HUES64 (cell line): ENCODE data around the gene SNUPN.
"Not testable (repeated sequence)": the region's sequence is repeated elsewhere in the genome, so short reads cannot be mapped to it uniquely, and the experiment has no call there.

Source experiments
- H3K27ac ChIP-seq: 2 replicates; pipeline ENCODE4 v1.7.0; 2013; ENCODE audit warnings: low read depth, low read length, inconsistent platforms
- H3K27me3 ChIP-seq: 2 replicates; pipeline ENCODE4 v1.6.1; 2013; ENCODE audit warnings: mild to moderate bottlenecking, low read length; ENCODE audit not compliant: insufficient read depth
- H3K36me3 ChIP-seq: 2 replicates; pipeline ENCODE4 v1.6.1; 2013; ENCODE audit warnings: mild to moderate bottlenecking, low read length; ENCODE audit not compliant: insufficient read depth
- H3K4me1 ChIP-seq: 2 replicates; pipeline ENCODE4 v1.6.1; 2013; ENCODE audit warnings: mild to moderate bottlenecking, low read length, moderate library complexity; ENCODE audit not compliant: insufficient read depth
- H3K4me3 ChIP-seq: 2 replicates; pipeline ENCODE4 v1.5.1; 2013; ENCODE audit warnings: mild to moderate bottlenecking, low read length, moderate library complexity
- H3K9ac ChIP-seq: 2 replicates; pipeline ENCODE4 v1.6.1; 2013; ENCODE audit warnings: mild to moderate bottlenecking, low read depth, low read length
- H3K9me3 ChIP-seq: 2 replicates; pipeline ENCODE4 v1.6.1; 2013; ENCODE audit warnings: low read depth, low read length; ENCODE audit not compliant: insufficient read depth
- WGBS: fragments of 150-250, 120-280 bp; methylation state at CpG from one replicate; pipeline ENCODE4 v1.1.7; 2013; ENCODE audit warnings: missing lambda C conversion rate; 5-methylcytosine and 5-hydroxymethylcytosine counted together

The SNUPN gene

GRCh38 chr15:75641603-75642002 lies 16.1 kb upstream of the SNUPN start:
- 84% methylated on average over 5 of the region's 5 CpGs for WGBS
- no peak overlapping the region for H3K4me3 ChIP-seq
- H3K9ac ChIP-seq = no peak overlapping the region
- H3K27me3 ChIP-seq = peaks cover 9% of the 10 kb centered on the region
- no peak overlapping the region for H3K27ac ChIP-seq
- H3K9me3 ChIP-seq = no peaks in the 10 kb centered on the region
- peaks cover 9% of the 10 kb centered on the region; the same call in 1 of the 2 replicates for H3K4me1 ChIP-seq
- H3K36me3 ChIP-seq = no peaks in the 10 kb centered on the region; the same call in 1 of the 2 replicates

GRCh38 chr15:75641179-75641503 lies 15.6 kb upstream of the SNUPN start:
- 81% methylated on average over 2 of the region's 4 CpGs for WGBS
- H3K27me3 ChIP-seq = peaks cover 5% of the 10 kb centered on the region
- no peaks in the 10 kb centered on the region for H3K9me3 ChIP-seq
- peak overlapping the region; percentile 95 for H3K4me3 ChIP-seq
- peak overlapping the region; percentile 99 for H3K9ac ChIP-seq
- no peaks in the 10 kb centered on the region; the same call in 1 of the 2 replicates for H3K36me3 ChIP-seq
- H3K27ac ChIP-seq = no peak overlapping the region
- H3K4me1 ChIP-seq = peaks cover 9% of the 10 kb centered on the region; the same call in 1 of the 2 replicates

- H3K27ac ChIP-seq = peak overlapping the region; percentile 91
- H3K9ac ChIP-seq = peak overlapping the region; percentile 99
- no peaks in the 10 kb centered on the region for H3K9me3 ChIP-seq
- H3K27me3 ChIP-seq = no peaks in the 10 kb centered on the region
- no peaks in the 10 kb centered on the region; the same call in 1 of the 2 replicates for H3K36me3 ChIP-seq
- H3K4me3 ChIP-seq = peak overlapping the region; percentile 95
- WGBS = 11% methylated on average over 17 of the region's 17 CpGs
- peaks cover 9% of the 10 kb centered on the region; the same call in 1 of the 2 replicates for H3K4me1 ChIP-seq
These were observed 15.1 kb upstream of the SNUPN start for GRCh38 chr15:75640483-75641178.

- no peaks in the 10 kb centered on the region for H3K27me3 ChIP-seq
- peak within 1 kb of the TSS; percentile 91 for H3K27ac ChIP-seq
- H3K4me1 ChIP-seq = peaks cover 9% of the 10 kb centered on the region; the same call in 1 of the 2 replicates
- H3K9ac ChIP-seq = peak within 1 kb of the TSS; percentile 99
- H3K4me3 ChIP-seq = peak within 1 kb of the TSS; percentile 95
- H3K36me3 ChIP-seq = no peaks in the 10 kb centered on the region; the same call in 1 of the 2 replicates
- H3K9me3 ChIP-seq = no peaks in the 10 kb centered on the region
- under 1% methylated on average over 75 of the region's 83 CpGs for WGBS
These were observed 14.4 kb upstream of the SNUPN start, which contains the start of gene IMP3 for GRCh38 chr15:75639709-75640482. IMP3 (minus strand) TSS chr15:75640224; CDS start chr15:75640168, 56 bp downstream.

GRCh38 chr15:75639191-75639708 lies 13.7 kb upstream of the SNUPN start:
- Histone ChIP-seq H3K4me1 (peaks cover 9% of the 10 kb centered on the region), H3K9me3 (no peaks in the 10 kb centered on the region), H3K4me3 (peak overlapping the region; percentile 95), H3K36me3 (no peaks in the 10 kb centered on the region; the same call in 1 of the 2 replicates), H3K27me3 (no peaks in the 10 kb centered on the region), H3K27ac (peak overlapping the region; percentile 91), H3K9ac (peak overlapping the region; percentile 99)
- WGBS = 2% methylated on average over 16 of the region's 16 CpGs

GRCh38 chr15:75637245-75638009 lies 11.9 kb upstream of the SNUPN start:
- no peak overlapping the region for H3K9ac ChIP-seq
- H3K27ac ChIP-seq = no peak overlapping the region
- H3K4me1 ChIP-seq = peaks cover 9% of the 10 kb centered on the region
- H3K9me3 ChIP-seq = no peaks in the 10 kb centered on the region
- 82% methylated on average over 4 of the region's 4 CpGs for WGBS
- H3K27me3 ChIP-seq = no peaks in the 10 kb centered on the region
- peak overlapping the region; percentile 95 for H3K4me3 ChIP-seq
- H3K36me3 ChIP-seq = no peaks in the 10 kb centered on the region; the same call in 1 of the 2 replicates

GRCh38 chr15:75636026-75636425 lies 10.5 kb upstream of the SNUPN start:
- Histone ChIP-seq H3K4me3 (no peak overlapping the region), H3K9ac (no peak overlapping the region), H3K4me1 (peaks cover 9% of the 10 kb centered on the region), H3K27ac (no peak overlapping the region), H3K36me3 (no peaks in the 10 kb centered on the region; the same call in 1 of the 2 replicates), H3K27me3 (no peaks in the 10 kb centered on the region), H3K9me3 (no peaks in the 10 kb centered on the region)
- 92% methylated on average over 6 of the region's 6 CpGs for WGBS

- 94% methylated on average over 7 of the region's 7 CpGs for WGBS
- H3K9me3 ChIP-seq, H3K4me1 ChIP-seq, H3K9ac ChIP-seq, H3K27ac ChIP-seq, H3K4me3 ChIP-seq, H3K36me3 ChIP-seq, H3K27me3 ChIP-seq: not testable (repeated sequence)
These were observed 8.4 kb upstream of the SNUPN start for GRCh38 chr15:75633922-75634321.

GRCh38 chr15:75631935-75632334 lies 6.4 kb upstream of the SNUPN start:
- Histone ChIP-seq H3K9me3 (no peaks in the 10 kb centered on the region), H3K4me3 (no peak overlapping the region), H3K27me3 (no peaks in the 10 kb centered on the region), H3K9ac (no peak overlapping the region), H3K27ac (no peak overlapping the region), H3K4me1 (no peaks in the 10 kb centered on the region; the same call in 1 of the 2 replicates), H3K36me3 (no peaks in the 10 kb centered on the region)

- 96% methylated on average over 2 of the region's 2 CpGs for WGBS
- H3K4me1 ChIP-seq = no peaks in the 10 kb centered on the region; the same call in 1 of the 2 replicates
- H3K4me3 ChIP-seq = no peak overlapping the region
- no peak overlapping the region for H3K27ac ChIP-seq
- H3K36me3 ChIP-seq = peaks cover 35% of the 10 kb centered on the region
- H3K9ac ChIP-seq = no peak overlapping the region
- H3K27me3 ChIP-seq = no peaks in the 10 kb centered on the region
- no peaks in the 10 kb centered on the region for H3K9me3 ChIP-seq
These were observed 3.0 kb downstream of the SNUPN start for GRCh38 chr15:75622505-75622904.
